C4-2B (cell line): Measurements from ENCODE around the gene SND1.

Experiments used
- ZFX ChIP-seq: fragments of 450-650 bp; IDR thresholded peaks from 2 replicates; pipeline ENCODE4 v1.6.1; 2017
- TF ChIP-seq, protein P1 (sequence below): fragments of 450-650 bp; conservative IDR thresholded peaks from 2 replicates; pipeline ENCODE4 v1.5.1; 2017; ENCODE audit warnings: mild to moderate bottlenecking

GRCh38 chr7:127820732-127821085 is 168.7 kb downstream of the SND1 start:
- TF ChIP-seq, protein P1, sequence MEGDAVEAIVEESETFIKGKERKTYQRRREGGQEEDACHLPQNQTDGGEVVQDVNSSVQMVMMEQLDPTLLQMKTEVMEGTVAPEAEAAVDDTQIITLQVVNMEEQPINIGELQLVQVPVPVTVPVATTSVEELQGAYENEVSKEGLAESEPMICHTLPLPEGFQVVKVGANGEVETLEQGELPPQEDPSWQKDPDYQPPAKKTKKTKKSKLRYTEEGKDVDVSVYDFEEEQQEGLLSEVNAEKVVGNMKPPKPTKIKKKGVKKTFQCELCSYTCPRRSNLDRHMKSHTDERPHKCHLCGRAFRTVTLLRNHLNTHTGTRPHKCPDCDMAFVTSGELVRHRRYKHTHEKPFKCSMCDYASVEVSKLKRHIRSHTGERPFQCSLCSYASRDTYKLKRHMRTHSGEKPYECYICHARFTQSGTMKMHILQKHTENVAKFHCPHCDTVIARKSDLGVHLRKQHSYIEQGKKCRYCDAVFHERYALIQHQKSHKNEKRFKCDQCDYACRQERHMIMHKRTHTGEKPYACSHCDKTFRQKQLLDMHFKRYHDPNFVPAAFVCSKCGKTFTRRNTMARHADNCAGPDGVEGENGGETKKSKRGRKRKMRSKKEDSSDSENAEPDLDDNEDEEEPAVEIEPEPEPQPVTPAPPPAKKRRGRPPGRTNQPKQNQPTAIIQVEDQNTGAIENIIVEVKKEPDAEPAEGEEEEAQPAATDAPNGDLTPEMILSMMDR: no peak
- TF ChIP-seq ZFX: no peak
